DOHH2 (cell line): ENCODE data around the gene REPIN1.

Experiments
- CTCF ChIP-seq: fragments of 200-600 bp; sonication (generic); IDR thresholded peaks from one replicate; pipeline ENCODE4 v1.5.1; 2014; ENCODE audit warnings: antibody characterized with exemption, mild to moderate bottlenecking, low read depth, low read length; ENCODE audit not compliant: poor library complexity, severe bottlenecking
- EZH2phosphoT487 ChIP-seq: fragments of 200-600 bp; sonication (generic); IDR thresholded peaks from 2 replicates; pipeline ENCODE4 v1.6.1; 2017; ENCODE audit warnings: borderline replicate concordance, mild to moderate bottlenecking, antibody characterized with exemption, low read length, moderate library complexity, mixed read lengths

- TF ChIP-seq CTCF = peak; percentile 13
- TF ChIP-seq EZH2phosphoT487 = no peak
Observed at GRCh38 chr7:150382123-150382843, 13.7 kb downstream of the REPIN1 start.
